GM10847 (cell line): Measurements from ENCODE around the gene MEAK7.

ENCODE experiments used
- POLR2A ChIP-seq: IDR thresholded peaks from 2 replicates; pipeline ENCODE4 v1.6.1; 2011; ENCODE audit not compliant: insufficient read length; ENCODE audit errors: extremely low read depth

The MEAK7 gene

DNA sequence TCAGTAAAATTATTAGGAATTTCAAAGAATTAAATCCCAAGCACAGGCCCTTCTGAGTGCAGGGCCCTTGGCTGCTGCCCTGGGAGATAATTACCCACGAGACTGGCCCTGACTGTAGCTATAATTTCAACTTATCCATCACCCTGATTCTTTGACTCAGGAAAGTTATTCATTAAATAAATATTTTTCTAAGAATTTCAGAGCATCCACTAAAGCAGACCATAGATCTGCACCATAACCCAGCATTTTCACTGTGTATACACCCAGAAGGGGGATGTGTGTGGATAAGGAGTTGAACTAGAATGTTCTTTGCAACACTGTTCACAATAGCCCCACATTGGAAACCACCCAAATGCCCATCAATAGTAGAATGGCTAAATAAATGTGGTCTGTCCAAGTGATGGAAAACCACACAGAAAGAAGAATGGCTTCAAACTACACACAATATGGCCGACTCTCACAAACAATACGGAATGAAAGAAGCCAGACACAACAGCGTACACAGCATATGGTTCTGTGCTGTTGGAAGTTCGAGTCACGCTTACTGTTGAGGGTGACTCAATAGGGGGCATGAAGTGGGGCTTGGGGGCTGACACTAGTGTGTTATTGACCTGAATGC lies 33.9 kb upstream of the MEAK7 start:
- TF ChIP-seq POLR2A, result no peak

GRCh38 chr16:84537491-84538151 lies 33.2 kb upstream of the MEAK7 start:
- TF ChIP-seq POLR2A, result no peak

DNA sequence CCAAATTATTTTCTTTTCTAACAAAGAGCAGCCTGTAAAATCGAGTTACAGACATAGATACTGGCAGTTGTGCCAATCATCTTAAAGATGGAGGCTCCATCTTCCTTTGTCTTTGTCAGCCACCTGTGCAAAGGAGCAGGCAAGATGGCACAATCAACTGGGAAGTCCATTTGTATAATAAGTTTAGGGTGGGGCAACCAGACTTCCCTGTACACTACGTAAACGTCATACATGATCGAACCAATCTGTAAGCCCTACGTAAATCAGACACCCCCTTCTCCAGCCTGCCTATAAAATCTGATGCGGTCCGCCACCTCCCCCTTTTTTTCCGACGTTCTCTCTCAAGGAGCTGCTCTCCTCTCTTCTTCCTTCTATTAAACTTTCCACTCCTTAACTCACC lies 31.4 kb upstream of the MEAK7 start:
- TF ChIP-seq POLR2A, result no peak

- no peak for TF ChIP-seq POLR2A
Measured at GRCh38 chr16:84535408-84535807, 30.9 kb upstream of the MEAK7 start.

DNA sequence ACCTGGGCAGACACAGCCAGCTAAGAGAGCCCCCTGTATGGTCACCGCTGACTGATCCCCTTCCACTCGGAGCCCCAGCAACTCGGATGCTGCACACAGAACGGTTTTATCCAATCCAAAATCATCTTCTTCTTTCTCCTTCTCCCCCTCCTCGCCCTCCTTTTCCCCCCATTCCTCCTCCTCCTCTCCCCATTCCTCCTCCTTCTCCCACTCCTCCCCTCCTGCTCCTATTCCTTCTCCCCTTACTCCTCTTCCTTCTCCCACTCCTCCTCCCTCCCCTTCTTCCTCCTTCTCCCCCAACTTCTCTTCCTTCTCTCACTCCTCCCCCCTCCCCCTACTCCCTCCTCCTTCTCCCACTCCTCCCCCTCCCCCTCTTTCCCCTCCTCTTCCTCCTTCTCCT lies 30.4 kb upstream of the MEAK7 start:
- no peak for TF ChIP-seq POLR2A

GRCh38 chr16:84532855-84533486 lies 28.5 kb upstream of the MEAK7 start:
- TF ChIP-seq POLR2A, result no peak

- TF ChIP-seq POLR2A, result no peak
Measured at GRCh38 chr16:84532291-84532724, 27.8 kb upstream of the MEAK7 start.

GRCh38 chr16:84531671-84532111 lies 27.2 kb upstream of the MEAK7 start:
- no peak for TF ChIP-seq POLR2A

DNA sequence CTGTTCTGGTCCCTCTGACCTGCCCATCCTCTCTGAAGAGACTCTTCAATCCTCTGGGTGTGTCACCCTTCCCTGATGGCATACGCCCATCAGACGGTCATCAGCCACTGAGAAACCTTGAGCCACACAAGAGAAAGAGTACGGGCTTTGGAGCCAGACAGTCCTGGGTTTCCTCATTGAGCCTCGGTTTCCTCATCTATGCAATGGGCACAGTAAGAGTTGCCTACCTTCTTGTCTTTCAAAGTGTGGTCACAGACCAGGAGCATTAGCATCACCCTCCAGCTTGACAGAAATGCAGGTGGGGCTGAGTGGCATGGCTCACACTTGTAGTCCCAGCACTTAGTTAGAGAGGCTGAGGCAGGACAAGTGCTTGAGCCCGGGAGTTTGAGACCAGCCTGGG lies 26.1 kb upstream of the MEAK7 start:
- no peak for TF ChIP-seq POLR2A

DNA sequence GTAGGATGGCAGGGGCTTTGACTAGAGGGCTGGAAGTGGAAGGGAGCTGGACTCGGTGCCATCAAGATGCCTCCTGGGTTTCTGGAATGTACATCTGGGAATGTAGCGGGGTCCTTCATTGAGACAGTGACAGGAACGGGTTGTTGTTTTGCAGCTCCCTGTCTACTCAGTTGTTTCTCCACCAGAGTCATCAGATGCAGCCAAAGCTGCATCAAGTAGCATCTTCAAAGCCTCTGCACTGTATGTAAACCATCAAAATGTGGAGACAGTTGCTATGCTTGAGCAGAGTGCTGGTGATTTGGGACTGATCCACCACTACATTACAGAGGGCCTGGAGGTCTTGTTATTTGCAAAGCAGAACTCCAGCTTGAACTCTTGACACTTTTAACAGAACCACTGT lies 25.1 kb upstream of the MEAK7 start:
- no peak for TF ChIP-seq POLR2A

- no peak for TF ChIP-seq POLR2A
Measured at GRCh38 chr16:84528322-84528721, 23.9 kb upstream of the MEAK7 start.

- no peak for TF ChIP-seq POLR2A
Measured at GRCh38 chr16:84527532-84528269, 23.2 kb upstream of the MEAK7 start.

GRCh38 chr16:84526794-84527531 lies 22.5 kb upstream of the MEAK7 start:
- TF ChIP-seq POLR2A, result no peak

GRCh38 chr16:84524346-84524920 lies 20.0 kb upstream of the MEAK7 start:
- no peak for TF ChIP-seq POLR2A

- no peak for TF ChIP-seq POLR2A
Measured at GRCh38 chr16:84521497-84521770, 17.0 kb upstream of the MEAK7 start.
